Mesothelial cell of epicardium (in vitro differentiated cells): ENCODE measurements around the gene SPAG6. TPM values are rescaled to one million over a fixed set of nuclear protein-coding genes. Genes with fewer than 3 reads are reported as not detected.

ENCODE experiments used
- DNase-seq, 2 experiments: peaks; one replicate each; pipeline ENCODE4 v3.0.0; 2021; ENCODE audit warnings: low spot score in 2 of 2; ENCODE audit not compliant: unreplicated experiment in 2 of 2
- H3K27ac Mint-ChIP-seq: 2 replicates; pipeline ENCODE4 v1.8.0; 2021; ENCODE audit warnings: mixed read lengths
- H3K27me3 Mint-ChIP-seq: 2 replicates; pipeline ENCODE4 v1.8.0; 2021; ENCODE audit warnings: low read depth, mixed read lengths
- H3K36me3 Mint-ChIP-seq: 2 replicates; pipeline ENCODE4 v1.8.0; 2021; ENCODE audit warnings: mixed read lengths
- H3K4me1 Mint-ChIP-seq: 2 replicates; pipeline ENCODE4 v1.8.0; 2021; ENCODE audit warnings: mixed read lengths
- H3K4me3 Mint-ChIP-seq: 2 replicates; pipeline ENCODE4 v1.8.0; 2021; ENCODE audit warnings: mild to moderate bottlenecking, moderate library complexity, mixed read lengths
- H3K9me3 Mint-ChIP-seq: 2 replicates; pipeline ENCODE4 v1.8.0; 2021; ENCODE audit warnings: mixed read lengths
- total RNA-seq: library from RNA; stranded (reverse); gene quantifications from 3 replicates; pipeline ENCODE4 v1.2.1, GENCODE V29; 2021
- TF ChIP-seq, protein P1 (sequence below): fragments of 200-600 bp; sonication (generic); IDR thresholded peaks from one replicate; pipeline ENCODE4 v1.5.0; 2021; ENCODE audit warnings: antibody characterized with exemption; ENCODE audit not compliant: unreplicated experiment

SPAG6 gene
- total RNA-seq, 1 donor from 2014 or later = 0.16 TPM

DNA sequence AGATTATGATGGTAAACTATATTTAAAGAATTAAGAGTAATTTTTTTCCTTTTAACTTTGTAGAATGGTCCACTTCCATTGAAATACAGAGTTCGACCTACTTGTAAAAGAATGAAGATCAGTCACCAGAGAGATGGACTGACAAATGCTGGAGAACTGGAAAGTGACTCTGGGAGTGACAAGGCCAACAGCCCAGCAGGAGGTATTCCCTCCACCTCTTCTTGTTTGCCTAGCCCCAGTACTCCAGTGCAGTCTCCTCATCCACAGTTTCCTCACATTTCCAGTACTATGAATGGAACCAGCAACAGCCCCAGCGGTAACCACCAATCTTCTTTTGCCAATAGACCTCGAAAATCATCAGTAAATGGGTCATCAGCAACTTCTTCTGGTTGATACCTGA lies 16.1 kb upstream of the SPAG6 start:
- DNase-seq = no peak
- no peak overlapping the region for H3K4me3 Mint-ChIP-seq
- TF ChIP-seq, protein P1, sequence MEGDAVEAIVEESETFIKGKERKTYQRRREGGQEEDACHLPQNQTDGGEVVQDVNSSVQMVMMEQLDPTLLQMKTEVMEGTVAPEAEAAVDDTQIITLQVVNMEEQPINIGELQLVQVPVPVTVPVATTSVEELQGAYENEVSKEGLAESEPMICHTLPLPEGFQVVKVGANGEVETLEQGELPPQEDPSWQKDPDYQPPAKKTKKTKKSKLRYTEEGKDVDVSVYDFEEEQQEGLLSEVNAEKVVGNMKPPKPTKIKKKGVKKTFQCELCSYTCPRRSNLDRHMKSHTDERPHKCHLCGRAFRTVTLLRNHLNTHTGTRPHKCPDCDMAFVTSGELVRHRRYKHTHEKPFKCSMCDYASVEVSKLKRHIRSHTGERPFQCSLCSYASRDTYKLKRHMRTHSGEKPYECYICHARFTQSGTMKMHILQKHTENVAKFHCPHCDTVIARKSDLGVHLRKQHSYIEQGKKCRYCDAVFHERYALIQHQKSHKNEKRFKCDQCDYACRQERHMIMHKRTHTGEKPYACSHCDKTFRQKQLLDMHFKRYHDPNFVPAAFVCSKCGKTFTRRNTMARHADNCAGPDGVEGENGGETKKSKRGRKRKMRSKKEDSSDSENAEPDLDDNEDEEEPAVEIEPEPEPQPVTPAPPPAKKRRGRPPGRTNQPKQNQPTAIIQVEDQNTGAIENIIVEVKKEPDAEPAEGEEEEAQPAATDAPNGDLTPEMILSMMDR = no peak
- peaks cover 39% of the 10 kb centered on the region for H3K27me3 Mint-ChIP-seq
- H3K36me3 Mint-ChIP-seq = peaks cover 22% of the 10 kb centered on the region
- peaks cover 19% of the 10 kb centered on the region for H3K4me1 Mint-ChIP-seq
- H3K27ac Mint-ChIP-seq = no peak overlapping the region
- H3K9me3 Mint-ChIP-seq = no peaks in the 10 kb centered on the region

DNA sequence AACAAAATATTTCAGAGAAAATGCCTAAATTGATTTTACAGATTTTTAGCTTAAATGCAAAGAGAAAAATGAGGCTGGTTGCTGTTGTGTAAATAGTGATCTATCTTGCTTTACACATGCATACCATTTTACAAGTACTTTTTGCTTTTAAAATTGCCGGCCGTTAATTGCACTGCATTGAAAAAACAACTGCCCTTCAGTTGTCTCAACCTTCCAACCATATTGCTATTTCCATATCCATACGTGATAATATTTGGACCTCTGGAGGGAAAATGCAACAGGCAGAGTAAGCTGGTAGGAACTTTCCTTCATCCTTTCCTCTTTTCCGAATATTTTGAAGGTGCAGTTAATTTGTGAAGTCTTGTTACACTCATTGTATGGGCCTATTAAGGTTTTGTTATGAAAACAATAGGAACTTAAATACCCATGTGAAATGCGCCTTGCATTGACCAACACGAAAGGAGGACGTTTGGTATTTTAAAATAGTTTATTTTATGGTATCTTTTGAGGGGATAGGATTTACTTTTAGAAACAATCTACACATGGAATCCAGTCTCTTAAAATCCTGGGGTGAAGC lies 13.1 kb upstream of the SPAG6 start:
- peaks cover 62% of the 10 kb centered on the region for H3K27me3 Mint-ChIP-seq
- DNase-seq = no peak
- peaks cover 7% of the 10 kb centered on the region for H3K4me1 Mint-ChIP-seq
- H3K36me3 Mint-ChIP-seq = peaks cover 22% of the 10 kb centered on the region
- no peak overlapping the region for H3K4me3 Mint-ChIP-seq
- H3K9me3 Mint-ChIP-seq = no peaks in the 10 kb centered on the region
- no peak overlapping the region for H3K27ac Mint-ChIP-seq
- TF ChIP-seq, protein P1 = no peak

DNA sequence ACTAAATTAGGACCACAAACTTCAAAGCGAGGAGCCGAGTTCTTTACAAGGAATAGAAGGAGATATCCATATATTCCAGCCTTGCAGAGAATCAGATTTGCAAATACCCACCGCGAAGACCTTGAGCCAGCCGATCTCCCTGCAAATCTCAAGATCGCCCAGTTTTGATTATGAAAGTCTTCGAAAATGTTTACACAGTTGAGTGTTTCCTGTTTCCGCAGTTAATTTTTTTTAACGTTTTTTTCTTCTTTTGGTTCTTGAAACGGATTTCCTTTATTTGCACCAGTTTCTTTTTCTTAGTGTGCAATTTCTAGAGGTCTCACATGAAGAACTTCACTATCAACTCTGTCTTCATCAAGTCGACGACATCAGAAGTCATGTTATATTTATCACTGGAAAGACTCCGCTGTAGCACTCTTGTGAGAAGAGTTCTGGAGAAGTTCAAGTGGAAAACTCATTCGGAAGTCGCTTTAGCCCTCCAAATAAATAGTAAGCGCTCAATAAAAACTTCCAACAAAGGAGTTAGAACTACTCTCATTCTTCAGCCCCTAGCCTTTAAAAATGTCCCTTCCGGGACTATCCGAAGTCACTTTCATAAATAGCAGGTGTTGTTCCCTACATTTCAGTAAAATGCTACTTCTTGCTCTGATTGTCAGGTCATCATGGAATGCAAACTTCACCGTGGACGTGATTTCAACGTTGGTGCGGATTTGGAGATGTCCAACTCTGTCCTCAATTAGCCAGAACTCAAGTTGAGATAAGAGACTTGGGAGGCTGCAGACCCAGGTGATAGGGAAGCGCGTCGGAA lies 11.9 kb upstream of the SPAG6 start:
- Mint-ChIP-seq H3K9me3 (no peaks in the 10 kb centered on the region), H3K4me3 (peak overlapping the region; percentile 56), H3K4me1 (peaks cover 9% of the 10 kb centered on the region), H3K27ac (no peak overlapping the region), H3K27me3 (peaks cover 73% of the 10 kb centered on the region), H3K36me3 (peaks cover 19% of the 10 kb centered on the region)
- TF ChIP-seq, protein P1 = no peak
- no peak for DNase-seq

DNA sequence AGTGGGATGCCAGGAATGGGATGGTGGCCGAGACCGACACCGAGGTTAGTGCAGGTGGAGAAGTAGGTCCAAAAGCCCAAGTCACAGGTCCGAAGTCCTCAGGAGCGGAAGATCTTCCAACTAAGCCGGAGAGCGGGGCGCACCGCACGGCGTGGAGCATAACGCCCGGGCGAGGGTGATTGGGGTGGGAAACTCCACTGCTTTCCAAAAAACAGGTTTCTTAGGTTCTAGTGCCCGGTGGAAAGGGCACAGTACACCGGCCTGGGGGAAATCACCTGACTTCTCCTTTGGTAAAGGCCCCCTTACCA lies 11.4 kb upstream of the SPAG6 start:
- no peak overlapping the region for H3K27ac Mint-ChIP-seq
- H3K4me1 Mint-ChIP-seq = peaks cover 9% of the 10 kb centered on the region
- H3K9me3 Mint-ChIP-seq = no peaks in the 10 kb centered on the region
- TF ChIP-seq, protein P1 = no peak
- peak overlapping the region; percentile 56 for H3K4me3 Mint-ChIP-seq
- H3K27me3 Mint-ChIP-seq = peaks cover 79% of the 10 kb centered on the region
- H3K36me3 Mint-ChIP-seq = peaks cover 19% of the 10 kb centered on the region
- no peak for DNase-seq

DNA sequence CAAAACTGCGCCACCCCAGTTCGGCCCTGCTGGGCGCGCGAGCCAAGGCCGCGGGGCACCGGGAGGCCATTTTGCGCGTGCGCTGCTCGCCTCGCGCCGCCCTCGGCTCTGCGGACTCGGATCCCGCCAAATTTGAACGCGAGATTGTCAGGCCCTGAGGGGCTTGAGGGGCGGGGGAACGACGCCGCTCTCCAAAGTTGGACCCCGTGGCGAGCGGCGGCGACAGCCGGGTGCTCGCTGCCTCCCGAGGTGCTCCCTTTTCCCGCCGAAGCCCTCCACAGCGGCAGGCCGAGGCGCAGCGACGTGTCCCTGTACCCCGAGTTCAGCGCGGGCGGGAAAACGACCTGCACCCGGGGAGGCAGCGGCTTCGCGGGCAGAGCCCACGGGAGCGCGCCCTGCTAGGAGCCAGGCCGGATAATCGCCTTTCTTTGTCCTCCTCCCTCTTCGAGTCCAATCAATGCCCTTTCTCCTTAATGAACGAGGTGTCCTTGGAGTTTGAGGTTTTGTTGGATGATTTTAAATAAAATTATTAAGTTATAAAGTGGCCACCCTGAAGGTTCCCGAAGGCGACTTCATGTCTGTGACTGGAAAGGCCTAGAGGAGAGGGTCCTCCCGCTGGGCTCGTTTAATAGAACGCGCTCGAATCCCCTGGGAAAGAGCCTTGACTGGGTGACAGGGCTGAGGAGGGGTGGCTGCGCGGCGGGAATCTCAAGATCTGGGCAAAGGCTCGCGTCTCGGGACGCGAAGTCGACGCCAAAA lies 10.7 kb upstream of the SPAG6 start:
- H3K4me1 Mint-ChIP-seq = peaks cover 9% of the 10 kb centered on the region
- H3K27me3 Mint-ChIP-seq = peaks cover 85% of the 10 kb centered on the region
- TF ChIP-seq, protein P1 = no peak
- H3K36me3 Mint-ChIP-seq = peaks cover 13% of the 10 kb centered on the region
- peak; percentile 40 to 60 for DNase-seq
- peak overlapping the region; percentile 67 for H3K4me3 Mint-ChIP-seq
- H3K27ac Mint-ChIP-seq = no peak overlapping the region
- no peaks in the 10 kb centered on the region for H3K9me3 Mint-ChIP-seq
